ENCODE measurements around the gene RORC. TPM values are rescaled to one million over a fixed set of nuclear protein-coding genes. Genes with fewer than 3 reads are reported as not detected.

The RORC gene
- total RNA-seq, 1 experiment from 2014 or later = not detected

GRCh38 chr1:151849126-151849525 lies 17.5 kb upstream of the RORC start:
- no peak for DNase-seq (ENCODE audit: low read depth)

GRCh38 chr1:151847867-151848596 lies 16.4 kb upstream of the RORC start:
- DNase-seq (ENCODE audit: low read depth) = no peak

GRCh38 chr1:151846686-151847237 lies 15.2 kb upstream of the RORC start:
- no peak for DNase-seq (ENCODE audit: low read depth)

GRCh38 chr1:151846062-151846568 lies 14.5 kb upstream of the RORC start:
- peak; percentile 89 for DNase-seq (ENCODE audit: low read depth)

- no peak for DNase-seq (ENCODE audit: low read depth)
Observed at GRCh38 chr1:151843398-151843797, 11.8 kb upstream of the RORC start.

GRCh38 chr1:151841141-151841540 lies 9.5 kb upstream of the RORC start:
- peak; percentile 92 for DNase-seq (ENCODE audit: low read depth)

- no peak for DNase-seq (ENCODE audit: low read depth)
Observed at GRCh38 chr1:151840421-151840820, 8.8 kb upstream of the RORC start.

GRCh38 chr1:151839457-151840403 lies 8.1 kb upstream of the RORC start, which contains the start of gene C2CD4D:
C2CD4D (minus strand) TSS chr1:151839820; CDS start chr1:151838989, 831 bp downstream.
- no peak for DNase-seq (ENCODE audit: low read depth)

- no peak for DNase-seq (ENCODE audit: low read depth)
Observed at GRCh38 chr1:151839082-151839412, 7.4 kb upstream of the RORC start.

GRCh38 chr1:151838222-151839081 lies 6.8 kb upstream of the RORC start:
- DNase-seq (ENCODE audit: low read depth) = no peak

- DNase-seq (ENCODE audit: low read depth) = no peak
Observed at GRCh38 chr1:151837884-151838221, 6.3 kb upstream of the RORC start.

GRCh38 chr1:151837197-151837596 lies 5.6 kb upstream of the RORC start:
- DNase-seq (ENCODE audit: low read depth) = no peak

GRCh38 chr1:151835596-151835995 lies 4.0 kb upstream of the RORC start:
- DNase-seq (ENCODE audit: low read depth) = no peak

GRCh38 chr1:151834239-151834638 lies 2.6 kb upstream of the RORC start:
- DNase-seq (ENCODE audit: low read depth) = no peak

GRCh38 chr1:151833172-151833900 lies 1.7 kb upstream of the RORC start:
- no peak for DNase-seq (ENCODE audit: low read depth)

GRCh38 chr1:151832318-151832980 lies 847 bp upstream of the RORC start:
- peak; percentile 61 for DNase-seq (ENCODE audit: low read depth)

GRCh38 chr1:151831256-151831591 lies 378 bp downstream of the RORC start:
- no peak for DNase-seq (ENCODE audit: low read depth)

GRCh38 chr1:151830055-151830454 lies 1.5 kb downstream of the RORC start:
- DNase-seq (ENCODE audit: low read depth) = no peak

- no peak for DNase-seq (ENCODE audit: low read depth)
Observed at GRCh38 chr1:151829352-151830046, 2.1 kb downstream of the RORC start.

- DNase-seq (ENCODE audit: low read depth) = peak; percentile 74
Observed at GRCh38 chr1:151828921-151829320, 2.7 kb downstream of the RORC start.

Measured in M059J (cell line).